Pancreas (tissue), 10 donors: ENCODE data around the gene RNH1. TPM values are rescaled to one million over a fixed set of nuclear protein-coding genes. Genes with fewer than 3 reads are reported as not detected.
"Not testable (repeated sequence)": the region's sequence is repeated elsewhere in the genome, so short reads cannot be mapped to it uniquely, and the experiment has no call there.

Source experiments
- ATAC-seq, 4 donors: fragments of 200-7000 bp; cut with Tn5 transposase; one replicate each; pipeline versions ENCODE4 v1.8.0 to v1.9.1; 2020; ENCODE audit warnings: mild to moderate bottlenecking in 4 of 4, moderate library complexity in 4 of 4
- DNase-seq, 6 donors: peaks; one replicate each; pipeline ENCODE4 v3.0.0-alpha.2; 2020
- FAIRE-seq: peaks from 2 replicates; lab custom pipeline; 2012; peaks lifted over from hg19 to GRCh38; lab: Jason Lieb, UNC
- H3K27ac ChIP-seq, 4 donors: fragments of 200-600 bp; sonication (generic); 1 replicate in 3 of 4; 2 replicates in 1 of 4; pipeline versions ENCODE4 v1.5.0 to v1.8.0; 2020
- H3K27me3 ChIP-seq, 4 donors: fragments of 200-600 bp; one replicate each; pipeline ENCODE4 v1.8.0; 2021
- H3K36me3 ChIP-seq, 3 donors: fragments of 200-600 bp; sonication (generic) in 1 of 3; one replicate each; pipeline versions ENCODE4 v1.5.0 to v1.8.0; 2020 to 2021
- H3K4me1 ChIP-seq, 3 donors: fragments of 200-600 bp; one replicate each; pipeline ENCODE4 v1.8.0; 2021
- H3K4me3 ChIP-seq, 4 donors: fragments of 200-600 bp; sonication (generic) in 2 of 4; one replicate each; pipeline versions ENCODE4 v1.5.0 to v1.8.0; 2020 to 2021
- H3K9me3 ChIP-seq, 4 donors: fragments of 200-600 bp; one replicate each; pipeline ENCODE4 v1.8.0; 2021
- CTCF ChIP-seq, 4 donors: fragments of 200-600 bp; sonication (generic) in 3 of 4; IDR thresholded peaks; one replicate each; pipeline versions ENCODE4 v1.5.0 to v1.8.0; 2021; ENCODE audit warnings: antibody characterized with exemption in 4 of 4
- WGBS, 2 donors: extraction: QIAGEN DNeasy Blood & Tissue Kit; methylation state at CpG; one replicate each; pipeline ENCODE4 v1.1.7; 2013; 5-methylcytosine and 5-hydroxymethylcytosine counted together
- intact Hi-C, 3 donors: fragments of 100-400 bp; cut with DNase I; formaldehyde crosslinking; loops; one replicate each; pipeline versions ENCODE4 v1.11.1 to v1.14.2; 2022
- polyA plus RNA-seq, 2 donors: library from polyadenylated mRNA; stranded (reverse); fragments of 200-250 nt; gene quantifications; one replicate each; pipeline ENCODE4 v1.2.3, GENCODE V29; 2013
- total RNA-seq, 6 donors: library from RNA; stranded (reverse); fragmentation: NEBNext Ultra II Directional in 4 of 6; extraction: Animal tissue kit (Norgen Biotek cat#: 25700) in 4 of 6; gene quantifications; one replicate each; pipeline versions ENCODE4 v1.2.1 to v1.2.4, GENCODE V29; 2021 to 2023
- donor health status: healthy with polysubstance abuse.
- donor health status: DM: no; HTN: no; CAD: no; lungs with moderate emphysema.
- donor health status: DM: no; HTN: no; CAD: no.
- donor health status: control.
- donor health status: control.
- donor health status: Bipolar disorder and iron deficiency.
- donor health status: DM: yes; HTN: yes; CAD: no.
- donor health status: DM: no; HTN: no; CAD: no.
- donor health status: DM: no; HTN: no; CAD: no.
- donor health status: DM: yes; HTN: yes; CAD: no.

Gene RNH1
- total and polyA plus RNA-seq, 8 donors, result 38.9 to 87.7 (median 63.9) TPM

- Histone ChIP-seq H3K4me1 (peaks cover 0 to 4% (median 0%) of the 10 kb centered on the region in 3 donors), H3K4me3 (no peak overlapping the region), H3K27me3 (no peaks in the 10 kb centered on the region), H3K36me3 (no peaks in the 10 kb centered on the region), H3K9me3 (no peaks in the 10 kb centered on the region), H3K27ac (no peak overlapping the region)
- intact Hi-C loops, result no loop called here
- WGBS, 2 donors, result 79 to 83% methylated on average over 10 of the region's 10 CpGs
- DNase-seq (no peak), ATAC-seq (no peak), FAIRE-seq (no peak)
- TF ChIP-seq CTCF (IDR thresholded peaks at IDR 0.05), result no peak
Measured at GRCh38 chr11:521177-521688, 14.2 kb upstream of the RNH1 start.

DNA sequence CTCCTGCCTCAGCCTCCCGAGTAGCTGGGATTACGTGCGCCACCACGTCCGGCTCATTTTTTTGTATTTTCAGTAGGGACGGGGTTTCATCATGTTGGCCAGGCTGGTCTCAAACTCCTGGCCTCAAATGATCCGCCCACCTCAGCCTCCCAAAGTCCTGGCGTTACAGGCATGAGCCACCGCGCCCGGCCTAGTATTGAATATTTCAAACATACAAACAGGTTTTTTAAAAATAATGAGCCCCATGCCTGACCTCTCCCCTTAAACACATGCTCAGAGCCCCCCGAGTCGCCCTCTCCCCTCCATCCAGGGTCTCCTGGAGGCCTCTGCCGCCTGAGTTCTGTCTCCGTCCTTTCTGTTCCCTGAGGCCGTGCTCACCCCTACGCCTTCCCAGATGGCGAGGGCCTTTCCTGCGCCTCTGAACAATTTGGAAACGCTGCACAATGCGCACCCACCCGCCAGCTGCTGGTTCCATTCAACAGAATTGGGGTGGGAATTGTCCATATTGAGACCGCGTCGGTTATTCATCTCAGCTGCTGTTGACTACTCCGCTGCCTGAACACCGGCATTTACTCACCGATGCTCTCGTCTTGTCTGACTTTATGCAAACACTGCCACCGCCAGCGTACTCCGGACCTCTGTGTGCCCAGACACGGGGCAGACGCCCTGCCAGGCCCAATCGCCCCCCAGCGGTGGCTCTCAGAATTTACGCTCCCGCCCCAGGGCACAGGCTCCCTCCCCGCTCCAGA lies 13.6 kb upstream of the RNH1 start:
- ATAC-seq (no peak), DNase-seq (peak in 1 of 6 donors; percentile 64), FAIRE-seq (no peak)
- 92 to 93% methylated on average over 39 of the region's 39 CpGs for WGBS, 2 donors
- peaks cover 0 to 4% (median 0%) of the 10 kb centered on the region in 3 donors for H3K4me1 ChIP-seq
- H3K27me3 ChIP-seq, result no peaks in the 10 kb centered on the region
- no peak overlapping the region for H3K4me3 ChIP-seq
- no peak for TF ChIP-seq CTCF (IDR thresholded peaks at IDR 0.05)
- H3K36me3 ChIP-seq, result no peaks in the 10 kb centered on the region
- no peaks in the 10 kb centered on the region for H3K9me3 ChIP-seq
- intact Hi-C loops, result no loop called here
- no peak overlapping the region for H3K27ac ChIP-seq

DNA sequence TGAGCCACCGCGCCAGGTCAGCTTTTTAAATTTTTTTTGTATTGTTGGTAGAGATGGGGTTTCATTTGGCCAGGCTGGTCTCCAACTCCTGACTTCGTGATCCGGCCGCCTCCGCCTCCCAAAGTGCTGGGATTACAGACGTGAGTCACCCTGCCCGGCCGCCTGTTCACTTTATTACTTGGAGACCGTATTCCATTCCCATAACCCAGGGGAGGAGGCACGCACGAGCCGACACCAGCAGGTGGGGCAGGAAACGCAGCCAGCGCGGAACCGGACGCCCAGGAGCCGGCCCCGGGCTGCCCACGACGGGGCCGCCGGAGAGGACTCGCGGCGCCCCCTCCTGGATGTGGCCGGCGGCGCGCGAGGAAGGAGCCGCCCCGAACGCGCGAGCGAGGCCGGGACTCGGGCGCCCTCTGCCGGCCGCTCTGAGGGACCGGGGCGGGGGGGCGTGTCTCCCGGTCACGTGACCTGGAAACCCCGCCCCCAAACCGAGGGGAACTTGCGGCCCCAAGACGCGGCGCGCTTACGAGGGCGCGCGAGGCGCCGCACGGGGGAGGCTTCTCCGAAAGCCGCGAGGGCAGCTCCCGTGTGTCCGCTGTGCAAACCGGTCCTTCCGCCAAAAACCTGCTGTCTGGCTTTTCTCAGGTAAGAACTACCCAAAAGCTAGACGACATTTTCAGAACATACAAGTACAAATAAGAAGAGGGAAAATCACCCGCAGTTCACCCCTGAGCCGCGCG lies 11.6 kb upstream of the RNH1 start:
- WGBS, 2 donors, result 7% methylated on average over 70 to 74 of the region's 74 CpGs
- Histone ChIP-seq H3K9me3 (no peaks in the 10 kb centered on the region), H3K36me3 (no peaks in the 10 kb centered on the region), H3K27ac (peak overlapping the region; percentile 61 to 88 (median 64)), H3K4me3 (peak overlapping the region in 1 of 4 donors; percentile 14), H3K4me1 (peaks cover 0 to 4% (median 0%) of the 10 kb centered on the region in 3 donors), H3K27me3 (no peaks in the 10 kb centered on the region)
- ATAC-seq (peak; percentile 96 to 99 (median 98)), DNase-seq (peak; percentile 83 to 98 (median 95)), FAIRE-seq (no peak)
- intact Hi-C loops, result no loop called here
- peak; percentile 99 to 100 (median 100) for TF ChIP-seq CTCF (IDR thresholded peaks at IDR 0.05)

GRCh38 chr11:516918-517685 lies 10.1 kb upstream of the RNH1 start:
- WGBS, 2 donors, result 96 to 98% methylated on average over 40 to 43 of the region's 43 CpGs
- H3K27ac ChIP-seq, H3K27me3 ChIP-seq, H3K36me3 ChIP-seq, H3K4me1 ChIP-seq, H3K4me3 ChIP-seq, FAIRE-seq, intact Hi-C loops, H3K9me3 ChIP-seq, ATAC-seq: not testable (repeated sequence)
- peak in 2 of 6 donors; percentile 48 to 78 for DNase-seq

DNA sequence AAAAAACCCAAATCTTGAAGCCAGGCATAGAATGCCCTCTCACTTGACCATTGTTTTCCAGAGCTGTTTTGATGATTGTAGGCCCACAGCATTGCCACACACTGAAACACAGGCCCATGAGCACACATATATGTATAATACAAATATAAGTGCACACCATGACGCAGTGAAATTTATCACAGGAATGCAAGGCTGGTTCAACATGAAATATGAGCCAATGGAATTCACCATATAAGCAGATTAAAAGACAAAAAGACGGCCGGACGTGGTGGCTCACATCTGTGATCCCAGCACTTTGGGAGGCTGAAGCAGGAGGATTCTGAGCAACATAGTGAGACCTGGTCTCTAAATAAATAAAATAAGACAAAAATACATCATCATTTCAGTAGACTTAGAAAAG lies 9.4 kb upstream of the RNH1 start:
- Histone ChIP-seq H3K27me3 (no peaks in the 10 kb centered on the region), H3K9me3 (no peaks in the 10 kb centered on the region), H3K36me3 (no peaks in the 10 kb centered on the region), H3K4me1 (peaks cover 0 to 4% (median 0%) of the 10 kb centered on the region in 3 donors), H3K27ac (no peak overlapping the region), H3K4me3 (no peak overlapping the region)
- no peak for TF ChIP-seq CTCF (IDR thresholded peaks at IDR 0.05)
- DNase-seq (no peak), FAIRE-seq (no peak), ATAC-seq (no peak)
- intact Hi-C loops, result no loop called here
- WGBS, 2 donors, result 94 to 98% methylated on average over 4 of the region's 4 CpGs
